ENCODE results near the gene DUSP15.

DNA sequence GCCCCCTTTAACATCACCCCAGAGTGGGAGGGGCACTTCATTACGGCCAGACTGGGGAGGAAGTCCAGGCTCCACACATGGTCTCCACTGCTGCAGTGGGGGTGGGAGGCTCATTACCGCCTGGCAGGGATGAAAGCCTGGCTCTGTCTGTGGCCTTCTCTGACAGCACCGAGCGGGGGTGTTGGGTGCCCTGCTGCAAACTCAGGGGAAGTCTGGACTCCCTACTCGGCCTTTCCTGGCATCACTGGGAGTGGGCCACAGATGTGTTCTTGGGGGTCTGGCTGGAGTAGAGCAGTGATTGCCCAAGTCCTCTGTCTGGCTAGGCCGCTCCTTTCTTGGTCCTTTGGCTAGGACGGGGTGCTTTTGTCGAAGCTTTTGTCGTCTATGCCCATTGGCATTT, 27.2 kb upstream of the DUSP15 start:
- TF ChIP-seq GATA2 (IDR thresholded peaks at IDR 0.05; ENCODE audit: low read depth, low read length) = no peak
- TF ChIP-seq GATA3 (IDR thresholded peaks at IDR 0.05; ENCODE audit: low read depth, low read length) = no peak
